ENCODE data around the gene RALGAPB.
A peak's percentile ranks its signal among the peaks of the same experiment; 100 is the strongest.

The RALGAPB gene

GRCh38 chr20:38447251-38447661 is 25.4 kb upstream of the RALGAPB start:
- H3K4me3 ChIP-seq (ENCODE audit: low read depth, low read length), result peak overlapping the region; percentile 98
- no peak for DNase-seq (ENCODE audit: low read depth)
- TF ChIP-seq CTCF (IDR thresholded peaks at IDR 0.05; ENCODE audit: control insufficient read depth, extremely low read depth, insufficient read depth), result no peak

GRCh38 chr20:38447931-38448675 is 24.5 kb upstream of the RALGAPB start:
- no peak for TF ChIP-seq CTCF (IDR thresholded peaks at IDR 0.05; ENCODE audit: control insufficient read depth, extremely low read depth, insufficient read depth)
- peak; percentile 67 for DNase-seq (ENCODE audit: low read depth)
- peak overlapping the region; percentile 98 for H3K4me3 ChIP-seq (ENCODE audit: low read depth, low read length)

- no peak overlapping the region for H3K4me3 ChIP-seq (ENCODE audit: low read depth, low read length)
- DNase-seq (ENCODE audit: low read depth), result no peak
- TF ChIP-seq CTCF (IDR thresholded peaks at IDR 0.05; ENCODE audit: control insufficient read depth, extremely low read depth, insufficient read depth), result no peak
Measured at GRCh38 chr20:38449046-38449445, 23.6 kb upstream of the RALGAPB start.

- no peak overlapping the region for H3K4me3 ChIP-seq (ENCODE audit: low read depth, low read length)
- no peak for DNase-seq (ENCODE audit: low read depth)
- TF ChIP-seq CTCF (IDR thresholded peaks at IDR 0.05; ENCODE audit: control insufficient read depth, extremely low read depth, insufficient read depth), result no peak
Measured at GRCh38 chr20:38450412-38450975, 22.1 kb upstream of the RALGAPB start.

GRCh38 chr20:38452880-38453624 is 19.6 kb upstream of the RALGAPB start:
- DNase-seq (ENCODE audit: low read depth), result no peak
- TF ChIP-seq CTCF (IDR thresholded peaks at IDR 0.05; ENCODE audit: control insufficient read depth, extremely low read depth, insufficient read depth), result no peak
- H3K4me3 ChIP-seq (ENCODE audit: low read depth, low read length), result no peak overlapping the region

GRCh38 chr20:38453941-38454340 is 18.7 kb upstream of the RALGAPB start:
- TF ChIP-seq CTCF (IDR thresholded peaks at IDR 0.05; ENCODE audit: control insufficient read depth, extremely low read depth, insufficient read depth), result no peak
- no peak overlapping the region for H3K4me3 ChIP-seq (ENCODE audit: low read depth, low read length)
- DNase-seq (ENCODE audit: low read depth), result no peak
